ENCODE results near the gene TRAM2.

DNA sequence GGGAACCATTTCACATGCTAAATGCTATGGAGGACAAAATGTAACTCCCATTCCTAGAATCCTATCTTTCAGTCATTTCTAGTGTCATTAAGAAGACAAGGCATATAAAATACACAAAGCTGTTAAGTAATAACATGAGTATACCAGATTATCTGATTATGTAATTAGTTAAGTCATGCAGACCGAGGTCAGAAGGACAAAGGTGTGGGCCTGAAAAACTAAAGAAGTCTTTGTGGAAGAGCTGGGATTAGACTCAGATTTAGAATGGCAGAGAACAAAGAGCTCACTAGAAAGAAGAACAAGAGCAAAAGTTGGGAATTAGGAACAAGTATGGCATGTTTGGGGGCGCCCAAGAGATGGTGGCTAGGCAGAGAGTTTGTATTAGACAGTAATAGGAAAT, 119.8 kb downstream of the TRAM2 start:
- TF ChIP-seq, protein P1, sequence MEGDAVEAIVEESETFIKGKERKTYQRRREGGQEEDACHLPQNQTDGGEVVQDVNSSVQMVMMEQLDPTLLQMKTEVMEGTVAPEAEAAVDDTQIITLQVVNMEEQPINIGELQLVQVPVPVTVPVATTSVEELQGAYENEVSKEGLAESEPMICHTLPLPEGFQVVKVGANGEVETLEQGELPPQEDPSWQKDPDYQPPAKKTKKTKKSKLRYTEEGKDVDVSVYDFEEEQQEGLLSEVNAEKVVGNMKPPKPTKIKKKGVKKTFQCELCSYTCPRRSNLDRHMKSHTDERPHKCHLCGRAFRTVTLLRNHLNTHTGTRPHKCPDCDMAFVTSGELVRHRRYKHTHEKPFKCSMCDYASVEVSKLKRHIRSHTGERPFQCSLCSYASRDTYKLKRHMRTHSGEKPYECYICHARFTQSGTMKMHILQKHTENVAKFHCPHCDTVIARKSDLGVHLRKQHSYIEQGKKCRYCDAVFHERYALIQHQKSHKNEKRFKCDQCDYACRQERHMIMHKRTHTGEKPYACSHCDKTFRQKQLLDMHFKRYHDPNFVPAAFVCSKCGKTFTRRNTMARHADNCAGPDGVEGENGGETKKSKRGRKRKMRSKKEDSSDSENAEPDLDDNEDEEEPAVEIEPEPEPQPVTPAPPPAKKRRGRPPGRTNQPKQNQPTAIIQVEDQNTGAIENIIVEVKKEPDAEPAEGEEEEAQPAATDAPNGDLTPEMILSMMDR (IDR thresholded peaks at IDR 0.05; ENCODE audit: insufficient read depth, low read length, poor library complexity, severe bottlenecking) = no peak
- TF ChIP-seq EZH2phosphoT487 (conservative IDR thresholded peaks at IDR 0.05; ENCODE audit: low read length) = no peak
